Pulmonary artery endothelial cell (primary cell): ENCODE data around the gene PBRM1. TPM values are rescaled to one million over a fixed set of nuclear protein-coding genes. Genes with fewer than 3 reads are reported as not detected.
"Not testable (repeated sequence)": the region's sequence is repeated elsewhere in the genome, so short reads cannot be mapped to it uniquely, and the experiment has no call there.

Experiments used
- DNase-seq: peaks from one replicate; pipeline ENCODE4 v3.0.0-alpha.2; 2011; ENCODE audit warnings: low read depth, low spot score
- total RNA-seq: library from RNA; depleted of rRNA; stranded (reverse); fragments of >200 nt; gene quantifications from 2 replicates; pipeline ENCODE4 v1.2.3, GENCODE V29; 2014

Gene PBRM1
- total RNA-seq = 63.0 and 92.9 TPM in 2 replicates

- peak; percentile 84 for DNase-seq
These were observed at the start of gene PBRM1, which contains the start of gene GNL3 for GRCh38 chr3:52685709-52686691. PBRM1 (minus strand) TSS chr3:52685913. GNL3 (plus strand) TSS chr3:52686032; CDS start chr3:52686093, 61 bp downstream.

GRCh38 chr3:52733256-52733891 lies 47.7 kb upstream of the PBRM1 start:
- no peak for DNase-seq

GRCh38 chr3:52731590-52731989 lies 45.9 kb upstream of the PBRM1 start:
- DNase-seq = no peak

- DNase-seq = no peak
These were observed 45.0 kb upstream of the PBRM1 start for GRCh38 chr3:52730681-52731080.

- DNase-seq = not testable (repeated sequence)
These were observed 43.0 kb upstream of the PBRM1 start for GRCh38 chr3:52728753-52729152.

- no peak for DNase-seq
These were observed 38.8 kb upstream of the PBRM1 start for GRCh38 chr3:52724511-52724910.

- no peak for DNase-seq
These were observed 38.2 kb upstream of the PBRM1 start for GRCh38 chr3:52723935-52724334.

GRCh38 chr3:52722491-52722890 lies 36.8 kb upstream of the PBRM1 start:
- no peak for DNase-seq

GRCh38 chr3:52721730-52722008 lies 36.0 kb upstream of the PBRM1 start:
- no peak for DNase-seq

- no peak for DNase-seq
These were observed 35.5 kb upstream of the PBRM1 start for GRCh38 chr3:52721002-52721729.

- DNase-seq = no peak
These were observed 33.9 kb upstream of the PBRM1 start for GRCh38 chr3:52719618-52720017.

GRCh38 chr3:52715714-52716305 lies 30.1 kb upstream of the PBRM1 start:
- no peak for DNase-seq

- DNase-seq = no peak
These were observed 28.9 kb upstream of the PBRM1 start for GRCh38 chr3:52714335-52715302.

GRCh38 chr3:52712291-52713212 lies 26.8 kb upstream of the PBRM1 start:
- DNase-seq = no peak

- no peak for DNase-seq
These were observed 24.8 kb upstream of the PBRM1 start for GRCh38 chr3:52710512-52710911.

- DNase-seq = no peak
These were observed 21.9 kb upstream of the PBRM1 start for GRCh38 chr3:52707585-52707984.

- peak; percentile 52 for DNase-seq
These were observed 20.3 kb upstream of the PBRM1 start, which contains the start of the genes GLT8D1 and SPCS1 for GRCh38 chr3:52705688-52706686. GLT8D1 (minus strand) TSS chr3:52705791; CDS start chr3:52700460, 5,331 bp downstream. SPCS1 (plus strand) TSS chr3:52706106; CDS start chr3:52706247, 141 bp downstream.

- no peak for DNase-seq
These were observed 19.6 kb upstream of the PBRM1 start for GRCh38 chr3:52705438-52705687.
